HepG2 (cell line): ENCODE measurements around the gene PLCG2.

Experiments
- ATF4 ChIP-seq, 2 experiments: fragments of 450-650 bp in 1 of 2; sonication (generic) in 1 of 2; formaldehyde crosslinking; IDR thresholded peaks; 2 replicates each; pipeline versions ENCODE4 v1.5.0 to v1.8.0; 2020 to 2022; ENCODE audit warnings: mild to moderate bottlenecking in 1 of 2, missing genetic modification reagents in 1 of 2
- CTCF ChIP-seq: sonication (generic); formaldehyde crosslinking; IDR thresholded peaks from 2 replicates; pipeline ENCODE4 v1.5.0; 2020; ENCODE audit warnings: mild to moderate bottlenecking, missing genetic modification reagents, moderate library complexity
- HNRNPLL ChIP-seq: fragments of 200-400 bp; formaldehyde crosslinking; IDR thresholded peaks from 2 replicates; pipeline ENCODE4 v1.6.1; 2017; ENCODE audit warnings: mild to moderate bottlenecking, low read depth, low read length; ENCODE audit not compliant: poor library complexity, severe bottlenecking
- KAT2B ChIP-seq: fragments of 150-350 bp; IDR thresholded peaks from 2 replicates; pipeline ENCODE4 v1.6.1; 2014; ENCODE audit warnings: low read depth, low read length, borderline replicate concordance
- KDM1A ChIP-seq: IDR thresholded peaks from 2 replicates; pipeline ENCODE4 v1.6.1; 2016; ENCODE audit warnings: missing compliant biosample characterization
- KLF6 ChIP-seq: IDR thresholded peaks from 2 replicates; pipeline ENCODE4 v1.8.0; 2016; ENCODE audit warnings: missing biosample characterization, missing genetic modification reagents
- POLR2A ChIP-seq, 2 experiments: IDR thresholded peaks; 2 replicates each; pipeline ENCODE4 v1.6.1; 2011; ENCODE audit warnings: low read depth in 2 of 2, low read length in 2 of 2, mild to moderate bottlenecking in 1 of 2, moderate library complexity in 1 of 2; ENCODE audit not compliant: insufficient read depth in 1 of 2
- SETDB1 ChIP-seq: sonication (generic); formaldehyde crosslinking; IDR thresholded peaks from 2 replicates; pipeline ENCODE4 v1.5.1; 2020; ENCODE audit warnings: missing genetic modification reagents, mild to moderate bottlenecking, borderline replicate concordance
- SP1 ChIP-seq, 2 experiments: fragments of 450-650 bp in 1 of 2; sonication (generic) in 1 of 2; formaldehyde crosslinking in 1 of 2; IDR thresholded peaks; 2 replicates each; pipeline versions ENCODE4 v1.4.0 to v1.6.1; 2016 to 2020; ENCODE audit warnings: missing genetic modification reagents in 1 of 2
- ZNF205 ChIP-seq: IDR thresholded peaks from 2 replicates; pipeline ENCODE4 v1.6.1; 2018; ENCODE audit warnings: missing biosample characterization, missing genetic modification reagents
- ZNF431 ChIP-seq: sonication (generic); formaldehyde crosslinking; IDR thresholded peaks from 2 replicates; pipeline ENCODE4 v1.9.0; 2022; ENCODE audit warnings: missing genetic modification reagents, low read depth, mild to moderate bottlenecking, borderline replicate concordance
- TF ChIP-seq, protein P1 (sequence below): IDR thresholded peaks from 2 replicates; pipeline ENCODE4 v1.6.1; 2012; ENCODE audit warnings: inconsistent platforms

- TF ChIP-seq, protein P1, sequence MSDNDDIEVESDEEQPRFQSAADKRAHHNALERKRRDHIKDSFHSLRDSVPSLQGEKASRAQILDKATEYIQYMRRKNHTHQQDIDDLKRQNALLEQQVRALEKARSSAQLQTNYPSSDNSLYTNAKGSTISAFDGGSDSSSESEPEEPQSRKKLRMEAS, result no peak
- TF ChIP-seq CTCF, result no peak
- TF ChIP-seq ATF4 (CRISPR knock-in tag; IDR thresholded peaks at IDR 0.05), result no peak
- no peak for TF ChIP-seq KLF6 (CRISPR knock-in tag)
- no peak for TF ChIP-seq SETDB1 (CRISPR knock-in tag)
- TF ChIP-seq POLR2A (IDR thresholded peaks at IDR 0.05; ENCODE audit: insufficient read depth in 1 of 2, low read depth in 2 of 2, low read length in 2 of 2), result no peak
- TF ChIP-seq ZNF205 (CRISPR knock-in tag), result no peak
- TF ChIP-seq KDM1A (CRISPR knock-in tag), result no peak
- no peak for TF ChIP-seq HNRNPLL
- TF ChIP-seq KAT2B, result no peak
- no peak for TF ChIP-seq SP1 (IDR thresholded peaks at IDR 0.05)
- no peak for TF ChIP-seq SP1 (CRISPR knock-in tag; IDR thresholded peaks at IDR 0.05)
- TF ChIP-seq ZNF431 (CRISPR knock-in tag), result no peak
These were observed 188.3 kb downstream of the PLCG2 start for GRCh38 chr16:81967358-81967757.
